Activated B cell treated with CpG ODN at 0.5 μM for 24 hours (primary cell): ENCODE results near the gene GALK1. TPM values are rescaled to one million over a fixed set of nuclear protein-coding genes. Genes with fewer than 3 reads are reported as not detected.

ENCODE experiments used
- ATAC-seq: fragments of 200-7000 bp; cut with Tn5 transposase; one replicate; pipeline ENCODE4 v1.10.0; 2021; ENCODE audit warnings: low read depth, mild to moderate bottlenecking, moderate library complexity
- CTCF ChIA-PET: fragments of 350-600 bp; sonication (Branson Sonifier 250); formaldehyde crosslinking; loops from one replicate; lab custom pipeline; 2021; ENCODE audit warnings: antibody characterized with exemption; lab: Charles Lee
- POLR2A ChIA-PET: fragments of 350-600 bp; sonication (Branson Sonifier 250); formaldehyde crosslinking; loops from one replicate; lab custom pipeline; 2021; ENCODE audit warnings: antibody characterized with exemption; lab: Charles Lee
- DNase-seq: peaks from one replicate; pipeline ENCODE4 v3.0.0; 2022
- H3K27ac Mint-ChIP-seq: one replicate; pipeline ENCODE4 v1.8.0; 2020; ENCODE audit warnings: mixed read lengths
- H3K27me3 Mint-ChIP-seq: one replicate; pipeline ENCODE4 v1.8.0; 2021; ENCODE audit warnings: mixed read lengths
- H3K36me3 Mint-ChIP-seq: one replicate; pipeline ENCODE4 v1.8.0; 2021; ENCODE audit warnings: low read depth, mixed read lengths
- H3K4me1 Mint-ChIP-seq: one replicate; pipeline ENCODE4 v1.8.0; 2021; ENCODE audit warnings: mixed read lengths
- H3K4me3 Mint-ChIP-seq: one replicate; pipeline ENCODE4 v1.8.0; 2020; ENCODE audit warnings: mild to moderate bottlenecking, mixed read lengths
- H3K9me3 Mint-ChIP-seq: one replicate; pipeline ENCODE4 v1.8.0; 2020; ENCODE audit warnings: mixed read lengths
- intact Hi-C: fragments of 100-400 bp; cut with micrococcal nuclease; formaldehyde crosslinking; loops from one replicate; pipeline ENCODE4 v1.15.1; 2024
- total RNA-seq: library from RNA; stranded (reverse); gene quantifications from 2 replicates; pipeline ENCODE4 v1.2.3, GENCODE V29; 2022
- TF ChIP-seq, protein P1 (sequence below): fragments of 200-600 bp; IDR thresholded peaks from one replicate; pipeline ENCODE4 v1.8.0; 2022; ENCODE audit warnings: antibody characterized with exemption, mild to moderate bottlenecking

GALK1 gene
- total RNA-seq, 1 donor from 2014 or later, result 14.9 TPM

- DNase-seq (no peak), ATAC-seq (no peak)
- Mint-ChIP-seq H3K4me1 (peaks cover 12% of the 10 kb centered on the region), H3K36me3 (no peaks in the 10 kb centered on the region), H3K27me3 (no peaks in the 10 kb centered on the region), H3K27ac (no peak overlapping the region), H3K4me3 (no peak overlapping the region), H3K9me3 (no peaks in the 10 kb centered on the region)
- POLR2A ChIA-PET, result no interaction called here
- intact Hi-C loops, result no loop called here
- TF ChIP-seq, protein P1, sequence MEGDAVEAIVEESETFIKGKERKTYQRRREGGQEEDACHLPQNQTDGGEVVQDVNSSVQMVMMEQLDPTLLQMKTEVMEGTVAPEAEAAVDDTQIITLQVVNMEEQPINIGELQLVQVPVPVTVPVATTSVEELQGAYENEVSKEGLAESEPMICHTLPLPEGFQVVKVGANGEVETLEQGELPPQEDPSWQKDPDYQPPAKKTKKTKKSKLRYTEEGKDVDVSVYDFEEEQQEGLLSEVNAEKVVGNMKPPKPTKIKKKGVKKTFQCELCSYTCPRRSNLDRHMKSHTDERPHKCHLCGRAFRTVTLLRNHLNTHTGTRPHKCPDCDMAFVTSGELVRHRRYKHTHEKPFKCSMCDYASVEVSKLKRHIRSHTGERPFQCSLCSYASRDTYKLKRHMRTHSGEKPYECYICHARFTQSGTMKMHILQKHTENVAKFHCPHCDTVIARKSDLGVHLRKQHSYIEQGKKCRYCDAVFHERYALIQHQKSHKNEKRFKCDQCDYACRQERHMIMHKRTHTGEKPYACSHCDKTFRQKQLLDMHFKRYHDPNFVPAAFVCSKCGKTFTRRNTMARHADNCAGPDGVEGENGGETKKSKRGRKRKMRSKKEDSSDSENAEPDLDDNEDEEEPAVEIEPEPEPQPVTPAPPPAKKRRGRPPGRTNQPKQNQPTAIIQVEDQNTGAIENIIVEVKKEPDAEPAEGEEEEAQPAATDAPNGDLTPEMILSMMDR, result no peak
- CTCF ChIA-PET, result interaction anchor here (2.0 kb wide), 1 partner anchor 17 kb away, joined by 5 read pairs; no protein-coding TSS in a partner anchor
Observed at GRCh38 chr17:75736173-75736835, 28.7 kb downstream of the GALK1 start.

DNA sequence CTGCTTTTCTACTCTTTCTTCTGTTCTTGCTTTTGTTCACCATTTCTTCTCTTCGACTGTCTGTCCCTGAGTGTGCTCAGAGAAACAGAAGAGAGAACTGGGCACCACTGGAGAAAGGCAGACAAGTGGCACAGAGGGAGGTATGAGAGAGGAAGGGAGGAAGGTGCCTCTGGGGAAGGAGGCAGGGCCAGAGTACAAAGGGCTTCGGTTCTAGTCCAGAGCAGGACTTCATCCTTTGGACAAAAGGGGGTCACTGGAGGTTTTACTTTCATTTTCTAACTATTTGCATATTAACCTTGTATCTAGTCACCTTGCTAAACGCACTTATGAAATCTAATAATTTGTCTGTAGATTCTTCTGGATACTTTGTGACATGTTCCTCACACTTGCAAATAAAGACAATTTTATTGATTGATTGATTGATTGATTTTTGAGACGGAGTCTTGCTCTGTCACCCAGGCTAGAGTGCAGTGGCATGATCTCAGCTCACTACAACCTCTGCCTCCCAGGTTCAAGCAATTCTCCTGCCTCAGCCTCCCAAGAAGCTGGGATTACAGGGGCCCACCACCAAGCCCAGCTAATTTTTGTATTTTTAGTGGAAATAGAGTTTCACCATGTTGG is 30.2 kb downstream of the GALK1 start:
- no peak for DNase-seq
- ChIA-PET POLR2A (interaction anchor here (0.7 kb wide), 1 partner anchor 13 kb away, joined by 7 read pairs; no protein-coding TSS in a partner anchor), CTCF (no interaction called here)
- H3K4me1 Mint-ChIP-seq, result peaks cover 12% of the 10 kb centered on the region
- TF ChIP-seq, protein P1, result no peak
- H3K27ac Mint-ChIP-seq, result peak overlapping the region; percentile 38
- H3K36me3 Mint-ChIP-seq, result no peaks in the 10 kb centered on the region
- H3K4me3 Mint-ChIP-seq, result no peak overlapping the region
- no peaks in the 10 kb centered on the region for H3K9me3 Mint-ChIP-seq
- H3K27me3 Mint-ChIP-seq, result no peaks in the 10 kb centered on the region
- ATAC-seq, result no peak
- intact Hi-C loops, result no loop called here

- DNase-seq, result no peak
- TF ChIP-seq, protein P1, result no peak
- peaks cover 12% of the 10 kb centered on the region for H3K4me1 Mint-ChIP-seq
- H3K36me3 Mint-ChIP-seq, result no peaks in the 10 kb centered on the region
- H3K9me3 Mint-ChIP-seq, result no peaks in the 10 kb centered on the region
- no peak for ATAC-seq
- ChIA-PET CTCF (interaction anchor here (1.0 kb wide), 1 partner anchor 101 kb away, joined by 3 read pairs; no protein-coding TSS in a partner anchor), POLR2A (interaction anchor here (0.6 kb wide), 1 partner anchor 92 kb away, joined by 6 read pairs; no protein-coding TSS in a partner anchor)
- no peaks in the 10 kb centered on the region for H3K27me3 Mint-ChIP-seq
- H3K27ac Mint-ChIP-seq, result no peak overlapping the region
- intact Hi-C loops, result no loop called here
- H3K4me3 Mint-ChIP-seq, result no peak overlapping the region
Observed at GRCh38 chr17:75733471-75733870, 31.5 kb downstream of the GALK1 start.

DNA sequence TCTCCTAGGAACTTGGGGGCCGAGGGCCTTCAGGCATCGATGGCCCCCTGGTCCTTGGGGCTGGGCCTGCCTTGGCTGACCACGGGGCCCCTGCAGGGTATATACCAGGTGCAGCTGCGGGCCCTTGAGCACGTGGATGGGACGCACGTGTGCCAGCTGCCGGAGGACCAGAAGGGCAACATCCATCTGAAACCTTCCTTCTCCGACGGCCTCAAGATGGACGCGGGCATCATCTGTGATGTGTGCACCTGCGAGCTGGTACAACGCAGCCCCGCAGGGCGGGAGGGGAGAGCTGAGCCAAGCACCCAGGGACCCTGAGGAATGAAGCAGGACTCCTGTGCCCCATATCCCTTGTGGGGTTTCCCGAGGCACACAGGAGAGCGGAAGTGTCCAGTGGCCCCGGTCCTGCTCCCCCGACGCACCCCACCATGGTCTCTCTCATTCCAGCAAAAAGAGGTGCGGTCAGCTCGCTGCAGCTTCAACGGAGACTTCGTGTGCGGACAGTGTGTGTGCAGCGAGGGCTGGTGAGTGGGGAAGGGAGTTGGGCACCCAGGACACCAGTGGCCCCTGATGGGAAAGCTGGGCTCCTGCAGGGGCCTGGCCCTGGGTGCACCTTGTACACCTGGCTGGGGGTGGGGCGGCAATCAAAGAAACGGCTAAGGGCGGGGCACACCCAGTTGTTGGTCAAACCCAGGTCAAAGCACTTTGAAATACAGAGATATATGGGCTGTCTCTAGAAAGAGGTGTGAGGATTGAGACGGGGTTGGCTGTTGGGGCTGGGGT is 33.1 kb downstream of the GALK1 start:
- no peak overlapping the region for H3K4me3 Mint-ChIP-seq
- H3K9me3 Mint-ChIP-seq, result no peaks in the 10 kb centered on the region
- no peaks in the 10 kb centered on the region for H3K36me3 Mint-ChIP-seq
- H3K27me3 Mint-ChIP-seq, result no peaks in the 10 kb centered on the region
- TF ChIP-seq, protein P1, result no peak
- no peak for DNase-seq
- ChIA-PET CTCF (no interaction called here), POLR2A (no interaction called here)
- peaks cover 7% of the 10 kb centered on the region for H3K4me1 Mint-ChIP-seq
- intact Hi-C loops, result no loop called here
- ATAC-seq, result no peak
- H3K27ac Mint-ChIP-seq, result no peak overlapping the region
